ENCODE results near the gene ISLR2.
A peak's percentile ranks its signal among the peaks of the same experiment; 100 is the strongest.

The ISLR2 gene

DNA sequence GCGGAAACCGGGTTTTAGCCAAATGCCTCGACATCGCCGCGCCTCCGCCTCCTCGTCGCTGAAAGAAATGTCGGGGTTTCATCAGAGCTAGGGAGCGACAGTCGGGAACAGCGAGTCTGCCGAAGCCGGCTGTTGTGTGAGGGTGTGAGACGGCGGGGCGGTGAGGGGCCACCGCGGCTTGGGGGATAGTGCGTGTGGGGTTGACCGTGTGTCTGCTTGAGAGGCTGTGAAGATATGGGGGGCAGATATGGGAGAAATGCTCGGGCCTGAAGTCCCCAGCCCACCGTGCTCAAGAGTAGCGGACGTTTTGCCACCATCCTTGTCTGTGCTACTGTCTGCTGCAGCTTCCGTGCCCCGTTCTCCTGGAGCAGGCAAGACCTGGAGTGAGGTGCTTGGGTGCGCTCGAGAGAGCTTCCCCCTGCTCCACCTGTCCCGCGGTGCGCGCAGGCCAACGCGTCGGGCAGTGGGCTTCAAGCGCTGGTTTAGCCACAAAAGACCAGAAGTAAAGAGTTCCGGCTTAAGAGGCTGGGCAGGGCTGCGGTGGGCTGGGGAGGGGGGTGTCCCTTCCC lies 716 bp upstream of the ISLR2 start:
- peak; percentile 13 for DNase-seq (ENCODE audit: low spot score)

DNA sequence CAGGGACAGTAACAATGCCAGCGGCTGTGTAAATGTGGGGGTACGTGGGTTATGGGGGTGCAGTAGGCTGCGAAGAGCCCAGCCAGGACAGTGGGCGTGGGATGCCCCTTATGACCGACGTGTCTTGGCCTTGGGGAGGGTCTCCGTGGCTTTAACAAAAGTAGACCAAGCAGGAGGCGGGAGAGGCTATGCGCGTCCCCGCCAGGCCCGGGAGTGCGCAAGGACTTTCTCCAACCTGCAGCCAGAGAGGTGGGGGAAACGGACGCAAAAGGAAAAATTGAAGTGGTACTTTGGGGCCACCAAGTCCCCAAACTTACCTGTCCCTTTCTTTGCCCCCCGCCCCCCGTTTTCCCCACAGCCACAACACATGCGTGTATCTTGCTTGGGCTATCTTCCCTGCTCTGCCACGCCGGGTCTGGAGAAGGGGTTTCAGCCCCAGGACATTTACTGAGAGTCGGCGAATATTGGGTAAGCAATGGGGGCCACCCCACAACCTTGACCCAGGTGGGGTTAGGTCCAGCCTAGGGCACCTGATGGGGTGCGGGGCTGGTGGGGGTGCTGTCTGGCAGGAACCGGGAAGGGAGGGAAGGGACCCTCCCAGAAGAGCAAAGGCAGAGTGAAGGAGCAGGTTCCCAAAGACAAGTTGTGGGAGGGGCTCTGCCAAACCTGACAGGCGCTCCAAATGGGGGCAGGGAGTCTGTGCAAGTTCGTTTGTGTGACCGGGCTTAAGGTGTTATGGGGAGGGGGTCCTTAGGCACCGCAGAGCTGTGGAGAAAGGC lies 652 bp downstream of the ISLR2 start:
- no peak for DNase-seq (ENCODE audit: low spot score)

DNA sequence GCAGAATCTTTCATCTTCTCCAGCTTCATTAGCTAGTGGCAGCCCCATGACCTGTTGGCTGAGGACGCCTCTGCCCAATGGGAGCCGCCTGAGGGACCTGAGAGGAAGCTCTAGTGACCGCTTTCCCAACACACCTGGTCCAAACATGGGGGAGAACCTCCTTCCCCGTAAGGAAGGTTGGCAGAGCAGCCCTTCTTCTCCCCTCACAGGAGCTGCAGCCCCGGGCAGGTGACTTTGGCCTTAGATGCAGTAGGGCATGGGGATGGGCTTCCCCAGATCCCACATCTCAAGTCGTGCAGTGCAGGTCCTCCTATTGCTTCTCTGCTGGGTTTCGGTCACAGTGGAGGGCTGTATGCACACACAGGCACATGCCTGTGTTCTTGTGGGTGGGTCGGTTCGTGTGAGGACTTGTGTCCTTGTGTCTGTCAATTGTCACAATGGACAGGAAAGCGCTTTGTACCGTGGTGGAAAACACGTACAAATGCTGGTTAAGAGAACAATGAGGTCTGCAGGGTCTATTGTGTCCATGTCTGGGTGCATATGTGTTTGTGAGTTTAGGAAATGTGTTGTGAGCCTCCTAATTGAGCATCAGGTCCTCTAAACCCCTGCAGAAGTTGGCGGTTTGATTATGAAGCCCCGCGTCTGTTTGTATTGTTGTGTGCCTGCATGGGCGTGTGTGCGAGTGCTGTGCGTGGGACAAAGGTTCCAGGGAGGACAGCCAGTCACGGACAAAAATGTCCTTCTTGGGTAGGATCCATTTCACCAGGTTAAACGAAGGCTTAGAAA lies 1.4 kb downstream of the ISLR2 start:
- DNase-seq (ENCODE audit: low spot score): no peak

DNA sequence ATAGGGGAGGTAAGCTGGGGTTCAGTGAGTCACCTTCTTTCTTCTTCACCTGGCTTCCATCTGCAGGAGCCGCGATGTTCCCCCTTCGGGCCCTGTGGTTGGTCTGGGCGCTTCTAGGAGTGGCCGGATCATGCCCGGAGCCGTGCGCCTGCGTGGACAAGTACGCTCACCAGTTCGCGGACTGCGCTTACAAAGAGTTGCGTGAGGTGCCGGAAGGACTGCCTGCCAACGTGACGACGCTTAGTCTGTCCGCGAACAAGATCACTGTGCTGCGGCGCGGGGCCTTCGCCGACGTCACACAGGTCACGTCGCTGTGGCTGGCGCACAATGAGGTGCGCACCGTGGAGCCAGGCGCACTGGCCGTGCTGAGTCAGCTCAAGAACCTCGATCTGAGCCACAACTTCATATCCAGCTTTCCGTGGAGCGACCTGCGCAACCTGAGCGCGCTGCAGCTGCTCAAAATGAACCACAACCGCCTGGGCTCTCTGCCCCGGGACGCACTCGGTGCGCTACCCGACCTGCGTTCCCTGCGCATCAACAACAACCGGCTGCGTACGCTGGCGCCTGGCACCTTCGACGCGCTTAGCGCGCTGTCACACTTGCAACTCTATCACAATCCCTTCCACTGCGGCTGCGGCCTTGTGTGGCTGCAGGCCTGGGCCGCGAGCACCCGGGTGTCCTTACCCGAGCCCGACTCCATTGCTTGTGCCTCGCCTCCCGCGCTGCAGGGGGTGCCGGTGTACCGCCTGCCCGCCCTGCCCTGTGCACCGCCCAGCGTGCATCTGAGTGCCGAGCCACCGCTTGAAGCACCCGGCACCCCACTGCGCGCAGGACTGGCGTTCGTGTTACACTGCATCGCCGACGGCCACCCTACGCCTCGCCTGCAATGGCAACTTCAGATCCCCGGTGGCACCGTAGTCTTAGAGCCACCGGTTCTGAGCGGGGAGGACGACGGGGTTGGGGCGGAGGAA lies 2.6 kb downstream of the ISLR2 start:
- DNase-seq (ENCODE audit: low spot score): no peak

DNA sequence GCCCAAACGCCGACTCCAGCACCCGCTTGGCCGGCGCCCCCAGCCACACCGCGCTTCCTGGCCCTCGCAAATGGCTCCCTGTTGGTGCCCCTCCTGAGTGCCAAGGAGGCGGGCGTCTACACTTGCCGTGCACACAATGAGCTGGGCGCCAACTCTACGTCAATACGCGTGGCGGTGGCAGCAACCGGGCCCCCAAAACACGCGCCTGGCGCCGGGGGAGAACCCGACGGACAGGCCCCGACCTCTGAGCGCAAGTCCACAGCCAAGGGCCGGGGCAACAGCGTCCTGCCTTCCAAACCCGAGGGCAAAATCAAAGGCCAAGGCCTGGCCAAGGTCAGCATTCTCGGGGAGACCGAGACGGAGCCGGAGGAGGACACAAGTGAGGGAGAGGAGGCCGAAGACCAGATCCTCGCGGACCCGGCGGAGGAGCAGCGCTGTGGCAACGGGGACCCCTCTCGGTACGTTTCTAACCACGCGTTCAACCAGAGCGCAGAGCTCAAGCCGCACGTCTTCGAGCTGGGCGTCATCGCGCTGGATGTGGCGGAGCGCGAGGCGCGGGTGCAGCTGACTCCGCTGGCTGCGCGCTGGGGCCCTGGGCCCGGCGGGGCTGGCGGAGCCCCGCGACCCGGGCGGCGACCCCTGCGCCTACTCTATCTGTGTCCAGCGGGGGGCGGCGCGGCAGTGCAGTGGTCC lies 3.5 kb downstream of the ISLR2 start:
- no peak for DNase-seq (ENCODE audit: low spot score)

DNA sequence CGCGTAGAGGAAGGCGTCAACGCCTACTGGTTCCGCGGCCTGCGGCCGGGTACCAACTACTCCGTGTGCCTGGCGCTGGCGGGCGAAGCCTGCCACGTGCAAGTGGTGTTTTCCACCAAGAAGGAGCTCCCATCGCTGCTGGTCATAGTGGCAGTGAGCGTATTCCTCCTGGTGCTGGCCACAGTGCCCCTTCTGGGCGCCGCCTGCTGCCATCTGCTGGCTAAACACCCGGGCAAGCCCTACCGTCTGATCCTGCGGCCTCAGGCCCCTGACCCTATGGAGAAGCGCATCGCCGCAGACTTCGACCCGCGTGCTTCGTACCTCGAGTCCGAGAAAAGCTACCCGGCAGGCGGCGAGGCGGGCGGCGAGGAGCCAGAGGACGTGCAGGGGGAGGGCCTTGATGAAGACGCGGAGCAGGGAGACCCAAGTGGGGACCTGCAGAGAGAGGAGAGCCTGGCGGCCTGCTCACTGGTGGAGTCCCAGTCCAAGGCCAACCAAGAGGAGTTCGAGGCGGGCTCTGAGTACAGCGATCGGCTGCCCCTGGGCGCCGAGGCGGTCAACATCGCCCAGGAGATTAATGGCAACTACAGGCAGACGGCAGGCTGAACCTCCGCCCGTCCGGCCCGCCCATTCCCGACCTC lies 4.1 kb downstream of the ISLR2 start:
- peak; percentile 71 for DNase-seq (ENCODE audit: low spot score)

DNA sequence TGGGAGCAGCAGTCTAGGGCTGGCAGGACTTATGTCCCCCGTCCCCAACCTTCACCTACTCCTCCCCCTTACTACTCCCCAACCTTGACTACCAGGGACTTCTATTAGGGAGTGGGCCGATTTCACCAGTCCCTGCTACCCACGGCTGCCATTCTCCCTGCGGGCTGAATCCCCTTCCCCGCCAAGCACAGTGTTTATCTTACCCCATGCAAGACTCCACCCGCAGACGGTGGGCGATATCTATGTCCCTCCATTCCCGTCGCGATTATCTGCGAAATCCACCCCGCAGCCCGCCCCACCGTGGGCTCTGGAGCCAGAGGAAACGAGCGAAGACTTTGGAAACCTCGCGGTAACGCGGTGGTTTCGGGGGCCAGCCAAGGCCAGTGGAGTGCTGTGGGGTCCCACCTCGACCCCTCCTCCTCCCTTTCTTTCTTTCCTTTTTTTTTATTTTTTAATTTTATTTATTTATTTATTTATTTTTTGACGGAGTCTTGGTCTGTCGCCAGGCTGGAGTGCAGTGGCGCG lies 4.7 kb downstream of the ISLR2 start:
- no peak for DNase-seq (ENCODE audit: low spot score)

DNA sequence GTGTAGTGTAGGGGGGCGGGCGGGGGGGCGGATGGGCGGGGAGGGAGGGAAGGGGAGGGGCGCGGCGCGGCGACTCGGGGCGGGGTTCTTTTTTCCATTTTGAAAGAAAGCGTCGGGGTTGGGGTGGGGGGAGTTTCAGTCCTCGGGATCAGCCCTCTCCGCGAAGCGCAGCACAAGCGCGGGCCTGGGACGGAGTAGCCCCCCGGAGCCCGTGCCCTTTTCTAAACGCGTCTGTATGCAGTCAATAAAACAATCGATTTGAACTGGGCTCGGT lies 6.1 kb downstream of the ISLR2 start:
- DNase-seq (ENCODE audit: low spot score): no peak

DNA sequence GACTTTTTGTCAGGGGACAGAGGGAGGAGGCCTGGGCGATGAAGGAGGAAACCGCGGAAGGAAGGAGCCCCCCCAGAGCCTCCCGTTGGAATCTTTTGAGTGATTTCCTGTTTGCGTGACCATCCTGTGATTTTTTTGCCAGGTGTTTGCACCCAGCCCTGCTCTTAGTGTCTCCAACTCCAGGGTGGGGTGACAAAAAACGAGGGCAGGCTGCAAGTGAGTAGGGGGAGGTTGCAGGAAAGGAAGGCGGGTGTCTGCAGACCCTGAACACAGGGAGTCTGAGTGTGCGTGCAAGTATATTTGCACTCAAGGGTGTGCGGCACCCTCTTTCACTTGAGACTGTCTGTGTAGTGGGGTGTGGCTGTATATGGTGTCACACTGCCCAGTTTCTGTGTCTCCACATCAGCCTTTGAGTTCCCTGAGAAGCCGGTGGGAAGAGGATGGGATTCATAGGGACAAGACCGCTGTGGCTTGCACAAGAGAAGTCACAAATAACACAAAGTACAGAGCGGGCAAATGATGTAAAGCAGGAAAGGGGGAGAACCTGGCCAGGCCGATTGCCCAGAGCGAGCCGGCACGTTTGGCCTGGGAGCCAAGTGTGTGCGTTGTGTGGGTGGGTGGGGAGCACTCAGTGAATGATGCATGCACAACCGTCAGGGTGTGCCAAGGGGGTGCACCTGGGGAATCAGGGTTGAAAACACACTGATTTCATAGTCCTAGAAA lies 6.6 kb downstream of the ISLR2 start:
- no peak for DNase-seq (ENCODE audit: low spot score)

DNA sequence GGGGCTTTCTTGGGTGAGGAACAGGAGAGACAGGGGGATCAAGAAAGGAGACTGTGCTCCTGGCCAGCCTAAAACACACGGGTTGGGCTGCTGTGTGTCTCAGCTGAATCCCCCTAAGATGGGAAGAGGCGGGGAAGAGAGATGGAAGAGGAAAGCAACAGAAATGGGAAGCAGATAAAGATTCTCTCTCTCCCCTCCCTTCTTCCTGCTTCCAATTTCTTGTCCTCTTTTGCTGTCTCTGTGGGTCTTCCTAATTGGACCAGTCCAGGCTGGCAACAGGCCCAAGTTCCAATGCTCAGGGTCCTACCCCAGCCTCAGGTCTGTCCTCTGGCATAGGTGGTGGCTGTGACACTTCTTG lies 7.1 kb downstream of the ISLR2 start:
- no peak for DNase-seq (ENCODE audit: low spot score)

DNA sequence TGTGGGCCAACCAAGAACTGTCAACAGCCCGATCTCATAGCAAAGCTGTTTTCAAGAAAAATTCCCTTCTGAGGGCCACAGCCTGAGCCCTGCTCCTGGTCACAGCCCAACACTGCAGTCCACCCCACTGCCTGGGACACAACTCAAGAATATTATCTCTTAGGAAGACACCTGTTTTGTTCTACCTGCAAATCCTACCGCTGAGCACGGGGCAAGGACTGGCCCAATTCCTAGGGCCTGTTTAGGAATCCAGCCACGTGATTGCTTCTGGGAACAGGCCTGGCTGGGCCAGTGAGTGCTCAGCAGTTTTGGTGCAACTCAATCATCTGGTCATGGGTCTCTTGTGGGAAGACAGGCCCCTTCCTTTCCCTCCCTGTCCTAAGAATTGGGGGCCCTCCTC lies 8.3 kb downstream of the ISLR2 start:
- no peak for DNase-seq (ENCODE audit: low spot score)

DNA sequence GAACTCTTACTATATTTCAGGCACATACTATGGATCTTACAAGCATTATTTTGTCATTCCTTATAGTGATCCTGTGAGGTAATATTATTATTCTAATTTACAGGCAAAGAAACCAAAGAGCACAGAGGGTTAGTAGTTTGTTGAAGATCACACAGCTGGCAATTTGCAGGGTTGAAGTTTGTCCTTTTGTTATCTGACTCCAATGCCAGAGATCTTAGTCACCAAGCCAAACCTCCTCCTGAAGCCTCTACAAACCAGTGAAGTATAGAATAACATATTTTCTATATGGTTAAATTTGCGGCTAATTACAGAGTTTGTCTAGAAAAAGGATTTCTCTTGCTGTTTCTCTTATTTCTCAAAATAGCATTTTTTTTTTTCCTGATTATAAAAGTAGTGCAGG lies 11.2 kb downstream of the ISLR2 start:
- DNase-seq (ENCODE audit: low spot score): no peak

DNA sequence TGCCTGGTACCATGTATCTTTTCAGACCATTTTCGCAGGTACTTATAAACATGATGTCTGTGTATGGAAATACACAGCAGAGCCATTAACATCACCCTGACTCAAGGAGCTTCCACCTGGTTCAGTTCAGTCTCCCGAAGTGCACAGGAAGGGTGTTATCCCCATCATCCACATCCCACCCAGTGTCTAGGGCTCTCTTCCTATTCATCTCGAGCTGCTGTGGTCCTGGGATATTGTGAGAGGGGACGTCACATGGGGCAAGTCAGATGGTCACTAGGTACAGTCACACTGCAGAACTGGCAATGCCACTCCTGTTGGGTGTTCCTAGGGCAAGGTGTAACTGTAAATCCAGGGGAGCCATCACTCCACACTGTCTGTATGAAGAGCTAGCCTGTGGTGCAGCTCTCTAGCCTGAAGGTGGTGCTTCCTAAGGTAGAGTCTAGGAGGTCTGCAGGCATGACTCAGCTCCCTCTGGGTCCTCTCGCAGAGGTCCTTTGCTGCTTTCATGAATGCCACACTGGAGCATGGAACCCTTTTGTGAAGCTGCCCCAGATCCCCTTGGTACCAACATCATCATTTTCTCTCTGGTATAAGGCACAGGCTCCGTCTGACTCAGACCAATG lies 13.9 kb downstream of the ISLR2 start:
- no peak for DNase-seq (ENCODE audit: low spot score)

DNA sequence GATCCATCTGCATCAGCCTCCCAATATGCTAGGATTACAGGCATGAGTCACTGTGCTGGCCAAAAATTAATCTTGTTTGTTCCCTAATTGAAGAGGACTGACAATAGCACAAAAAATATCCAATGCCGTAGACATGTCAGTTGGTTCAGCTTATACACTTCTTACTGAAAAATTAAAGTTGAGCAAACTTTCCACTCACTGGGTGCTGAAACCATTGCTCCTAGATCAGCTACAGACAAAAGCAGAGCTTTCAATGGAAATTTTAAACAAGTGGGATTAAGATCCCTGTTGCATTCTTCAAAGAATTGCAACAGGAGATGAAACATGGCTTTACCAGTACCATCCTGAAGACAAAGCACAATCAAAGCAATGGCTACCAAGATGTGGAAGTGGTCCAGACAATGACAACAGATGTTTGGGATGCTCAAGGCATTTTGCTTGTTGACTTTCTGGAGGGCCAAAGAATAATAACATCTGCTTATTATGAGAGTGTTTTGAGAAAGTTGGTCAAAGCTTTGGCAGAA lies 16.0 kb downstream of the ISLR2 start:
- DNase-seq (ENCODE audit: low spot score): no peak

DNA sequence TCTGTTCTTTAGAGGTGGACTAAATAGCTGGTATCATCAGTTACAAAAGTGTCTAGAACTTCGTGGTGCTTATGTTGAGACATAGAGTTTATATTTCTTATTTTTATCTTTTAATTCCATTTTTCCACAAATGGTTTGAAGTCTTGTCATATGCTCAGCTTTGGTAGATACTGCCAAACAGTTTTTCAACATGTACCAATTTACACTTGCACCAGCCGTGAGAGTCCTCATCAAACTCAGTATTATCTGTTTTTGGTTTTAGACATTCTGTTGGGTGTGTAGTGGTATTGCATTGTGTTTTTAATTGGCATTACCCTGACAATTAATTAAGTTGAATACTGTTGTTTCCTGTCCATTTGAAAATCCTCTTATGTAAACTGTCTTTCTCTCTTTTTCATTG lies 16.7 kb downstream of the ISLR2 start:
- DNase-seq (ENCODE audit: low spot score): no peak

DNA sequence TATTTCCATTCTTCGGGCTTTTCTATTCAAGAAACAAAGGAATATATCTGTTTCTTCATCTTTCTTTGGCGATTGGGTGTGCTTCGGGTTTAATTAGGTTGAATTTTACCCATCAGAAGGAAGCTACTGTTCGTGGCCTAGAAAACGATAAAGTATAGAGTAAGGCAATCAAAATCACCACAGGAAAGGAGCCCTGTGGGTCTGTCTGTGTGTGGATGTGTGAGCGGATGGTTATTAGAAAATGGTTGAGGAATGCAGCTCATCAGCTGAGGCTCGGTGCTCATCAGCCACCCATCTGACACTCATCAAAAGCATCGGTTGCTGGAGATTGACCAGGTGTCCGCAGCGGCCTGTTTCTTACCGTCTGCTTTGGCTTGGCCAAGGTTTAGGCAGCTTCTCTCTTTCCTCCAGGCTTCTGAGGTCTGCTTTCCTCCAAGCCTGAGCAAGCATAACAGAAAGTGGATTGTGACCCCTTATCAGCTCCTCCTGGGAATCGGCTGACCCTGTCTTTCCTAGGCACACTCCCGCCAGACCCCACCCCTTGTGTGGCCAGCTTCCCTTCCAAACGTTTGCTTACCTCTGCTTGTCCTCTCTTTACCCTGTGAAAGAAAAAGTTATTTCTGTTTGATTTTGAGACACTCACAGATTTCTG lies 25.5 kb downstream of the ISLR2 start:
- DNase-seq (ENCODE audit: low spot score): no peak

DNA sequence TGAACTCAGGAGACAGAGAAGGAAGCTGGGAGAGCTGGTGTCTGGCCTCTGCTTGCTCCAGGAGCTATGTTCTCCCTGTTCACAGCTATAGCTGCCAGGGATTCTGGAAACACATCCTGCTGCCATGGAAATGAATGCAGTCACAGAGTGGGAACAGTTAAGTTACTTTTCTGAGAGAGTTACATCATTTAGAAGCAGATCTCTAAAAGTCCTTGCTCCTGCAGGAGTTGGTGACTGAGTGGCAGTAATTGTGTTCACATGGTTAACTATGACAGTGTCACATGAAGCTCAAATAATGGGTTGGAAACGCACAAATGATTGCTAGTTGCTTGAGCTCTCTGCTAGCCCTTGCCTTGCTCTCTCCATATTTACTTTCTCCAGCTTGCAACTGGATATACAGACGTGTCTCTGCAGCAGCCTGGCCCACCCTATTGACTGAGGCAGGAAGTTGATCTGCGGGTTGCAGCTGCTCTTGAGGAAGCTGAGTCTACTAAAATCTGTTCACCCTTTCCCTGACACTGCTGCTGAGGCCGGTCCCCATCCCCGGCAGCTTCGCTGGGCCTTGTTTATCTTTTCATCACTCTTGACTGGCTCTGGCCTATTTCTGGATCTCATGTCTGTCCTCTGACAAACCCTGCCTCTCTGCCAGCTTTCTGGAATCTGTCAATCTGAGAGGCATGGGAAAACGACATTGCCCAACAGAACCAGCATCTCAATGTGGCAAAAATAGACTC lies 26.5 kb downstream of the ISLR2 start:
- DNase-seq (ENCODE audit: low spot score): no peak

All from AG20443 (cell line).